ENCODE results near the gene COL13A1.

COL13A1 gene

DNA sequence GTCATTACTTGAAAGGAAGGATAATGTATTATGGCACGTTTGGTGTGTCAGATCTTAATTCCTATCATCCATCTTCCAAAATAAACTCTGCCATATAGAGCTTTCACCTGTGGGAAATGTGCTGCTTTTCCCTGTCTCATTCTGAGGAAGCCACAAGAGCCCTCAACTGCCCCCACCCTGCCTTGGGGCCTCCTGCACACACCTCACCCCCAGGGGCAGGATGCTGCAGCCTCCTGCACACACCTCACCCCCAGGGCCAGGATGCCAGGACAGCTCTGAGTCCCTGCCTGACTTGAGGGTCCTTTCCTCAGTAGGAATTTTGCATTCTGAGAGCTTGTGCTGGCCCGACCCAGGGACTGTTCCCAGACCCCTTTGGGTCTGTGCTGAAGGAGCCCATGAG is 67.1 kb downstream of the COL13A1 start:
- DNase-seq: no peak

DNA sequence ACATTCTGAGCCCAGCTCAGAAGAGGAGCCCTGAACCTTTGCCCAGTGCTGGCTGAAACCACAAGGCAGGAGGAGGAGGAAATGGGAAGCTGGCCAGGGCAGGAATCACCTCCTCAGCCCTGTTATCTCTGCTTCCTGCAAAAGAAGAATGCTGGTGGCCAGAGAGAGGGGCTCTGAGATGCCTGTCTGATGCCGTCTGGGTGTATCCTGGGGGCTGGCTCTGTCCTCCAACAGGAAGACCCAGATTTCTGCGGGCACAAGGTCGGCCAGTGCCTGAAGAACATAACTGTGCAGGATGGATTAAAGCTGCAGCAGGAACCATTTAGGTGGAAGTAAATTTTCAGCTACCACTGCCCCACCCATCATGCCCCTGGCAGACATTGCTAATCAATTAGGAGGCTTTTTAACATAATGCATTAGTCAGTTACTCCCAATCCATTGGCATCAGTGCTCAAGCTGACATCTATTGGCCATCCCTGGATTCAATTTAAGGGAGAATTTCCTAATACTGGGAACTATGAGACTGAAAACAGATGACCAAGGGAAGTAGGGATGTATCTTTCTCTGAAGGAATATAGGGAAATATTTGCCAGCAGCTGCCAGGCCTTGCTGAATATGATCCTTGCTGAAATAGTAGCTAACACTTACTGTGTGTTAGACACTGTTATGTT is 67.7 kb downstream of the COL13A1 start:
- DNase-seq: peak; percentile 62

DNA sequence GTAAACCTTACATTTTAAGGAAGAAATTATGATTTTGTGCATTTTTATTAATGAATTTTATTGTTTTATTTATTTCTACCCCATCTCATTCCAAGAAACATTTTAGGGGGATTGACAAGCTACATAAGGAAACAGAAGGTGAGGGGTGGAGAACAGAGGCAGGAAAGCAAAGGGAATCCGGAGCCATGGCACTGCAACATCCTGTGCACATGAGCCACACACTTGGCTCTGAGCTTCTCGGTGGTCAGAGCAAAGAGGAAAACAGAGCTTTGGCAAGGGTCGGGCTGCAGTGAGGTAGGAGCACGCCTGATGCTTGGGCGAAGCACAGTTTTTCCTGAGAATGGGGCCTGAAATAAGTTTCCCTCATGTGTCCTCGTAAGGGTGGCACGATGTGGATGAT is 68.9 kb downstream of the COL13A1 start:
- DNase-seq: no peak

- DNase-seq: no peak
Observed at GRCh38 chr10:69871074-69871473, 69.4 kb downstream of the COL13A1 start.

GRCh38 chr10:69872323-69872722 is 70.6 kb downstream of the COL13A1 start:
- DNase-seq: no peak

DNA sequence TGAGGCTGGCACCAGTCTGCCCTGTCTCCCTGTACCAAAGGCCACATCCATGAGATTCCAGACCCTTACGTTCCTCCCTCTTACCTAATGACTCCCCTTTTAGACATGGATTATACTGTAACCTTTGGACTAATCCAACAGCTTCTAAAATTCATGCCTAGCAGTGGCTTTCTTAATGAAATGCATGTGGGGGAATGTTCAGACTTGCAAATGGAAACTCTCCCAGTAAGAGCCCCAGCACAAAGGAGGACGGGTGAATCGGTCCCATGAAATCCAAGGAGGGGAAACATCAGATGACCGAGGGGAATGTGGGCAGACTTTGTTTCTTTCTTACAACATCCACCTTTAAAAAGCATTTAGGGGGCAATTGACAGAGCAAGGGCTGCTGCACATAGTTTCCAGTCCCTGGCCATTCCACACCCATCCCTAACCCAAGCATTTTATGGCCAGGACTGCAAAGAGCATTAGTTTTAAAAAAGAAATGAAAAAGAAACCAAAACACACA is 71.5 kb downstream of the COL13A1 start:
- peak; percentile 14 for DNase-seq

DNA sequence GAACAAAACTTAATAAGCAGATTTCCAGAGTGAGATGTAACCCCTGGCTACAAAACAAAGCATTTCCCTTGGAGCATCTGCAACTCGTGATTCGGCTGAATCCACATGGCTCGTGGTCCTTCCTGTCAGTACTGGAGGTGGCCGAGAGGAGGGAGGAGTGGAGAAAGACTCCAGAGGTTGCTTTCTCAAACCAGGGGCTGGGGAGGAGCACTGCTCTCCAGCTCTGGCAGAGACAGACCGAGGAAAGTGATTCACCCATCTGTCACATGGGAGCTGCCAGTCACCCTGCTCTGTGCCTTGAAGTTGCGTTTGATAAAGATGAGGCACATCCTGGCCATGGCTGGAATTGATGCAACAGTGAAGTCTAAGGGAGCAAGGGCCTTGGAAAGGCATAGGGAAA is 72.7 kb downstream of the COL13A1 start:
- peak; percentile 77 for DNase-seq

- no peak for DNase-seq
Observed at GRCh38 chr10:69875856-69876255, 74.2 kb downstream of the COL13A1 start.

- no peak for DNase-seq
Observed at GRCh38 chr10:69876286-69876685, 74.6 kb downstream of the COL13A1 start.

- DNase-seq: no peak
Observed at GRCh38 chr10:69876931-69877330, 75.2 kb downstream of the COL13A1 start.

DNA sequence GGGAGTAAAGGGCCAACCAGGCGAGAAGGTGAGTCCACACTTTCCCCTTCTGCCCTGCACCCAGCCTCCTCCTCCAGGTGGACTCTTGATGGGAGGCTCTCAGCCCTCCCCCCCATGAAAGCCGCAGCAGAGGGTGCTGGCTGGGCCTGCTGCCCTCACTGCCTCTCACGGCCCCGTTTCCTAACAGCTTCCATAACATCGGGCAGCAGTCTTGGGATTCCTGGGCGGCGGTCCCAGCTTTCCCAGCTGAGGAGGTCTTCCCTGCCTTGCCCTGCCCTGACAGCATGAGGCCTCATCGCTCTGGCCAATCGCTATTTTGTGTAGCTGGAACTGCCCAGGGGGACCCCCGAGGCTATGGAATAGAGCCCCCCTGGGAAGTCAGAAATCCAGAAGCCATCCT is 76.3 kb downstream of the COL13A1 start:
- peak; percentile 38 for DNase-seq

- no peak for DNase-seq
Observed at GRCh38 chr10:69878951-69879350, 77.2 kb downstream of the COL13A1 start.

- no peak for DNase-seq
Observed at GRCh38 chr10:69879634-69880257, 78.0 kb downstream of the COL13A1 start.

GRCh38 chr10:69880301-69881081 is 78.8 kb downstream of the COL13A1 start:
- DNase-seq: no peak

GRCh38 chr10:69881202-69881601 is 79.5 kb downstream of the COL13A1 start:
- DNase-seq: no peak

DNA sequence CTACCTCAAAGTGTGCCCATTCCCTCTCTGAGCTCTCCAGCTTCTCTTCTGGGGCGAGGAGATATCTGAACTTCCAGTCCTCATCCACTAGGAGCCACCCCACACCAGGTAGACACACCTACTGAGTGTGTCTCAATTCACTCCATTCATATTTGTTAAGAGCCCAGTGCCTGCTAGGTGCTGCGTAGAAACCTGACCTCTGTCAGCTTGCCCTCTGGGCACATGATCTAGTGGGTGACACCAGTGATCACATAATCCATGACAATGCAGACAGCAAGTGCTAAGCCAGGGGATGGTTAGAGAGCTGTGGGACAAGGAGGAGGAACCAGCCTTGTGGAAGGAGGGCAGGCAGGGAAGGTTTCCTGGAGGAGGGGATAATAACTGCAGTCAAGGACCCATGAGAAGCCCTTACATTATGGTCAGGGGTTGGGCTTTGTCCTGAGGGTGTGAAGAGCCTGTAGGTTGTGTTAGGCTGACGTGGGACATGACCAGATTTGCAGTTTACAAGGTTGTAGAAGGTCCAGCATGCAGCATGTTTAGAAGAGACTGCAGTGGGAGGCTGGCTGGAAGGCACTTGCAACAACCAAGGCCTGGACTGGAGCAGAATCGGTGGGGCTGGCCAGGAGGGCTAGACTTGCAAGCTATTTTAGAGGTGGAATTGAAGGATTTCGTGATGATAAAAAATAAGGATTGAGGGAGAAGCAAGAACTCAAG is 81.8 kb downstream of the COL13A1 start:
- DNase-seq: no peak

- DNase-seq: no peak
Observed at GRCh38 chr10:69884024-69884367, 82.3 kb downstream of the COL13A1 start.

DNA sequence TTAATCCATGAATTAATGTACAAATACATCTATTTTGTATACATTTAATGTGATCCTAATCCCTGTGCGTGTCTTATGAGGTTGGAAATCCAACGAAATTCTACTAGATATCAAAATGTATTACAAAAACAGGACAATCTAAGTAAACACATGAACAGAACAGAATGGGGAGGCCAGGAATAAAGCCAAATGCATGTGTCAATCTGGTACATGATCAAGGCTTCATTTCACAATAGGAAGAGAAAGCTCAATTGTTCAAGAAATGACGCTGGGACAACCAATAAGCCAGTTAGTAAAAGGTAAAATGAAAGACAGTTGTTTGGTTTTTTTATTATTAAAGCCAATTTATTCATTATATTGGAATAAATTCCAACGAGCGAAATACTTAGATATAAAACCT is 83.0 kb downstream of the COL13A1 start:
- DNase-seq: no peak

GRCh38 chr10:69885379-69886013 is 83.8 kb downstream of the COL13A1 start:
- DNase-seq: no peak

DNA sequence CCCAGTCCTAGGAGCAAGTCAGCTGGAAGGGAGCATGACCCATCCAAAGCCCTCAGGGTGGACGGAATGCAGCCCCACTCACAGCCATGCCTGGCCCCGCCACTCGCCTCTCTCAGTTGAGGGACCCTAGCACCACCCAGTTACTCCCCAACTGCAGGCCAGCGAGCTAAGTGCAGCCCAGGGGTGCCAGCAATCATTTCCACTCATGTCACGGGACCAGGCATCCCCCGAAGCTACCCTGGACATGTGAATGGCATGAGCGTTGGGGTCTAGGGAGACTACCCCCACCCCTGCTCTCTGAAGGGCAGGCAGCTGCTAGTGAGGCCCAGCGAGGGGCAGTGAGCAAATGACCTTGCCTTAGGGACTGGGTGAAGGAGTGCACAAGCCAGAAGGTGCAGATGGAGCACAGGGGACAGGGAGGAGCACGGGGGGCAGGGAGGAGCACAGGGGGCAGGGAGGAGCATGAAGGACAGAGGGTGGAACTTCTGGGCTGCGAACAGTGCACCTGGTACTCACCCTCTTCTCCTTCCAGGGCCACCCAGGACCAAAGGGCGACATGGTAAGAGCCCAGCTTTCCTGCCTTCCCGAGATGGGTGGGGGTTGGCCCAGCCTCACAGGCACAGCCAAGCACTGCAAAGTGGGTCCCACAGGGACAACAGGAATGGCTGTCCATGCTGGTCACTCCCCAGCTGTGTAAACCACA is 87.3 kb downstream of the COL13A1 start:
- no peak for DNase-seq

- no peak for DNase-seq
Observed at GRCh38 chr10:69890065-69890847, 88.5 kb downstream of the COL13A1 start.

All from fibroblast of skin of abdomen (primary cell).